ENCODE measurements around the gene TOMM70.

Gene TOMM70

DNA sequence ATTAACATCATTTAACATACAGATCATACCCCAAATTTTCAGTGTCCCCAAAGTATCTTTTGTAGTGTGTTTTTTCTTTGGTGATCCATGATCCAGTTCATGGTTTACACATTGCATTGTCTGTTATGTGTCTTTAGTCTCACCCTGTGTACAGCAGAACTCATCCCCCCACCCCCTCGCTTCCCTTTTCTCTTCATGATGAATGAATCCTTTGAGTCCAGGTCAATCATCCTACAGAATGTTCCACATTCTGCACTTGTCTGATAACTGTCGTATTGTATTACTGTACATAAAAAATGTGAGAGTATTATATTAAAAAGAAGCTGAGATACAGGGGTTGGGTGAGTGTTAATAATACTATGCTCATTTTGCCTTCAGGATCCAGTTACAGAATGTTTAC is 80.9 kb downstream of the TOMM70 start:
- Histone ChIP-seq H3K27me3 (ENCODE audit: insufficient read depth, low read length) (no peaks in the 10 kb centered on the region), H3K9me3 (ENCODE audit: insufficient read depth, low read depth, low read length) (no peaks in the 10 kb centered on the region), H3K4me1 (ENCODE audit: insufficient read depth, low read length) (no peaks in the 10 kb centered on the region), H3K9ac (ENCODE audit: low read depth, low read length) (no peak overlapping the region), H3K27ac (ENCODE audit: low read depth, low read length) (no peak overlapping the region), H3K4me3 (ENCODE audit: low read length) (no peak overlapping the region), H3K36me3 (ENCODE audit: insufficient read depth, low read length) (peaks cover 63% of the 10 kb centered on the region)
- WGBS, result 100% methylated on average over 2 of the region's 2 CpGs

DNA sequence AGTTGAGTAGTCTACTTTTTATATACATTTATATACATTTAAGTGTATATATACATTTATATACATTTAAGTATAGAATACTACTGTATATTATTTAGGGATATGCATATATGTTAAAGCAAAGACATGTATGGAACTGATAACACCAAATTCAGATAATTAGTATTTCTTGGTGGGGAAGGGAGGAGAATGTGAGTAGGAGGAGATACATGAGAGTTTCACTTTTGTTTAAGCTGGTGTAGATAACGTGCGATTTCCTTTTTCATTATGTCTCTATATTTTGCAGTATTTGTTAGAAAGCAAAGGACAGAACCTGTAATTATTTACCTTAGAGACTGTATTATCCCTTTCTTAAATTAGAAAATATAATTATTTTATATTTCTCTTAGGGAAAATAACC is 83.0 kb downstream of the TOMM70 start:
- H3K4me3 ChIP-seq (ENCODE audit: low read length), result no peak overlapping the region
- no CpG with 5 or more reads among the region's 2 CpGs for WGBS
- H3K27ac ChIP-seq (ENCODE audit: low read depth, low read length), result no peak overlapping the region
- H3K9me3 ChIP-seq (ENCODE audit: insufficient read depth, low read depth, low read length), result no peaks in the 10 kb centered on the region
- H3K27me3 ChIP-seq (ENCODE audit: insufficient read depth, low read length), result no peaks in the 10 kb centered on the region
- no peak overlapping the region for H3K9ac ChIP-seq (ENCODE audit: low read depth, low read length)
- peaks cover 51% of the 10 kb centered on the region for H3K36me3 ChIP-seq (ENCODE audit: insufficient read depth, low read length)
- no peaks in the 10 kb centered on the region for H3K4me1 ChIP-seq (ENCODE audit: insufficient read depth, low read length)

DNA sequence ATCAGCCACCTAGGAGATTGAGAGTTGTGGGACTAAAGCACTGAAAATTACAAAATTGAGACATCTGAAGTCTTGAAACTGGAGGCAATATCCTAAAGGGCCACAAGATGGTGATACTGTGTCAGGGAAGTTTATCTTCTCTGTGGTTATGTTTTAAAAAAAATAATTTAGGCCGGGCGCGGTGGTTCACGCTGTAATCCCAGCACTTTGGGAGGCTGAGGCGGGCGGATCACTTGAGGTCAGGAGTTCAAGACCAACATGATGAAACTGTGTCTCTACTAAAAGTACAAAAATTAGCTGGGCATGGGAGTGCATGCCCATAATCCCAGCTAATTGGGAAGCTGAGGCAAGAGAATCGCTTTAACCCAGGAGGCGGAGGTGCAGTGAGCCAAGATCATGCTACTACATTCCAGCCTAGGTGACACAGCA is 84.2 kb downstream of the TOMM70 start:
- Histone ChIP-seq H3K9ac (ENCODE audit: low read depth, low read length) (no peak overlapping the region), H3K9me3 (ENCODE audit: insufficient read depth, low read depth, low read length) (no peaks in the 10 kb centered on the region), H3K27me3 (ENCODE audit: insufficient read depth, low read length) (no peaks in the 10 kb centered on the region), H3K36me3 (ENCODE audit: insufficient read depth, low read length) (peaks cover 51% of the 10 kb centered on the region), H3K27ac (ENCODE audit: low read depth, low read length) (no peak overlapping the region), H3K4me3 (ENCODE audit: low read length) (no peak overlapping the region), H3K4me1 (ENCODE audit: insufficient read depth, low read length) (no peaks in the 10 kb centered on the region)
- WGBS, result 89% methylated on average over 8 of the region's 8 CpGs
